Thyroid gland (tissue), 4 donors: ENCODE data around the gene RPH3AL.
"Not testable (repeated sequence)": the region's sequence is repeated elsewhere in the genome, so short reads cannot be mapped to it uniquely, and the experiment has no call there.

Experiments used
- CTCF ChIP-seq, 6 experiments: fragments of 200-600 bp in 3 of 6; fragments of 450-650 bp in 3 of 6; sonication (generic) in 3 of 6; IDR thresholded peaks; one replicate each; pipeline ENCODE4 v1.5.1; 2016 to 2019; ENCODE audit warnings: antibody characterized with exemption in 6 of 6, mild to moderate bottlenecking in 2 of 6, inconsistent platforms in 1 of 6, moderate library complexity in 1 of 6
- POLR2A ChIP-seq, 2 donors: fragments of 450-650 bp; IDR thresholded peaks; one replicate each; pipeline ENCODE4 v1.6.1; 2017; ENCODE audit warnings: antibody characterized with exemption in 2 of 2, mild to moderate bottlenecking in 2 of 2, moderate library complexity in 1 of 2

DNA sequence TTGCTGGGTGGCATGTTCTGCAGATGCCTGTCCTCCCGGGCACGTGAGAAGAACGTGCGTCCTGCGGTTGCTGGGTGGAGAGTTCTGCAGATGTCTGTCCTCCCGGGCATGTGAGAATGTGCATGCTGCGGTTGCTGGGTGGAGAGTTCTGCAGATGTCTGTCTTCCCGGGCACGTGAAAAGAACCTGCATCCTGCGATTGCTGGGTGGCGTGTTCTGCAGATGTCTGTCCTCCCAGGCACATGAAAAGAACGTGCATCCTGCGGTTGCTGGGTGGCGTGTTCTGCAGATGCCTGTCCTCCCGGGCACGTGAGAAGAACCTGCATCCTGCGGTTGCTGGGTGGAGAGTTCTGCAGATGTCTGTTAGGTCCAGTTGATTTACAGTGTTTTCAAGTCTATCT, 15.0 kb upstream of the RPH3AL start:
- not testable (repeated sequence) for TF ChIP-seq CTCF, POLR2A (IDR thresholded peaks at IDR 0.05)
